ENCODE measurements around the gene RARA.
"Not testable (repeated sequence)": the region's sequence is repeated elsewhere in the genome, so short reads cannot be mapped to it uniquely, and the experiment has no call there.

The RARA gene

GRCh38 chr17:40361063-40361924 is 52.3 kb downstream of the RARA start:
- DNase-seq = no peak

GRCh38 chr17:40361925-40362695 is 53.1 kb downstream of the RARA start:
- DNase-seq = no peak

- DNase-seq = peak; percentile 78
Measured at GRCh38 chr17:40362696-40363110, 53.7 kb downstream of the RARA start.

GRCh38 chr17:40363111-40363827 is 54.3 kb downstream of the RARA start:
- DNase-seq = no peak

- DNase-seq = no peak
Measured at GRCh38 chr17:40364121-40364861, 55.3 kb downstream of the RARA start, which contains the start of gene GJD3. GJD3 (minus strand) TSS chr17:40364737; CDS start chr17:40363815, 922 bp downstream.

GRCh38 chr17:40364906-40365305 is 55.9 kb downstream of the RARA start:
- DNase-seq = no peak

GRCh38 chr17:40366076-40366860 is 57.3 kb downstream of the RARA start:
- DNase-seq = no peak

- no peak for DNase-seq
Measured at GRCh38 chr17:40366861-40367518, 58.0 kb downstream of the RARA start.

- DNase-seq = not testable (repeated sequence)
Measured at GRCh38 chr17:40367728-40368127, 58.7 kb downstream of the RARA start.

- no peak for DNase-seq
Measured at GRCh38 chr17:40369923-40370322, 60.9 kb downstream of the RARA start.

GRCh38 chr17:40371261-40371929 is 62.4 kb downstream of the RARA start:
- no peak for DNase-seq

GRCh38 chr17:40372031-40372430 is 63.1 kb downstream of the RARA start:
- no peak for DNase-seq

- not testable (repeated sequence) for DNase-seq
Measured at GRCh38 chr17:40372644-40373043, 63.7 kb downstream of the RARA start.

- no peak for DNase-seq
Measured at GRCh38 chr17:40373324-40373723, 64.3 kb downstream of the RARA start.

GRCh38 chr17:40373999-40374398 is 65.0 kb downstream of the RARA start:
- no peak for DNase-seq

GRCh38 chr17:40374821-40375498 is 66.0 kb downstream of the RARA start:
- DNase-seq = no peak

GRCh38 chr17:40375786-40376185 is 66.8 kb downstream of the RARA start:
- not testable (repeated sequence) for DNase-seq

GRCh38 chr17:40376541-40376940 is 67.6 kb downstream of the RARA start:
- not testable (repeated sequence) for DNase-seq

- no peak for DNase-seq
Measured at GRCh38 chr17:40377832-40378231, 68.9 kb downstream of the RARA start.

- DNase-seq = no peak
Measured at GRCh38 chr17:40378966-40379365, 70.0 kb downstream of the RARA start.
